A673 (cell line): ENCODE data around the gene ADGRB2. TPM values are rescaled to one million over a fixed set of nuclear protein-coding genes. Genes with fewer than 3 reads are reported as not detected.

Experiments
- BruUV-seq: library from RNA; stranded (reverse); fragments of 400-500 nt; replicated peaks from 2 replicates; lab custom pipeline; 2021; lab: Mats Ljungman, UMichigan
- CTCF ChIA-PET: fragments of 300-600 bp; sonication (Branson Sonifier 250); formaldehyde crosslinking; loops from one replicate; lab custom pipeline; 2022; ENCODE audit warnings: antibody characterized with exemption; lab: Charles Lee
- POLR2A ChIA-PET: fragments of 300-600 bp; sonication (Branson Sonifier 250); formaldehyde crosslinking; loops from one replicate; lab custom pipeline; 2022; ENCODE audit warnings: antibody characterized with exemption; ENCODE audit not compliant: low non-redundant PET; lab: Charles Lee
- DNase-seq: peaks from one replicate; pipeline ENCODE4 v3.0.0-alpha.2; 2015; ENCODE audit warnings: low spot score
- H3K27ac ChIP-seq: fragments of 200-600 bp; sonication (generic); 2 replicates; pipeline ENCODE4 v1.5.1; 2016; ENCODE audit warnings: mixed run types, low read depth, mild to moderate bottlenecking, mixed read lengths, antibody characterized with exemption, low read length; ENCODE audit not compliant: poor library complexity, severe bottlenecking
- H3K27me3 ChIP-seq: fragments of 200-600 bp; sonication (generic); replicated peaks from 2 replicates; pipeline ENCODE4 v1.6.1; 2017; ENCODE audit warnings: mixed run types, low read depth, mild to moderate bottlenecking, mixed read lengths, antibody characterized with exemption, low read length; ENCODE audit not compliant: insufficient read depth, poor library complexity
- H3K36me3 ChIP-seq: fragments of 200-600 bp; sonication (generic); 2 replicates; pipeline ENCODE4 v1.6.1; 2016; ENCODE audit warnings: mixed run types, mild to moderate bottlenecking, mixed read lengths, antibody characterized with exemption, low read length; ENCODE audit not compliant: insufficient read depth, poor library complexity, severe bottlenecking
- H3K4me1 ChIP-seq: fragments of 200-600 bp; sonication (generic); 2 replicates; pipeline ENCODE4 v1.6.1; 2017; ENCODE audit warnings: mixed run types, mild to moderate bottlenecking, mixed read lengths, antibody characterized with exemption, low read length; ENCODE audit not compliant: insufficient read depth, poor library complexity, severe bottlenecking
- H3K4me3 ChIP-seq: fragments of 200-600 bp; sonication (generic); 2 replicates; pipeline ENCODE4 v1.5.1; 2016; ENCODE audit warnings: low read depth, mixed run types, mild to moderate bottlenecking, mixed read lengths, low read length; ENCODE audit not compliant: poor library complexity, severe bottlenecking
- H3K9me3 ChIP-seq: fragments of 200-600 bp; sonication (generic); 2 replicates; pipeline ENCODE4 v1.6.1; 2016; ENCODE audit warnings: mixed run types, low read depth, mild to moderate bottlenecking, mixed read lengths, antibody characterized with exemption, low read length; ENCODE audit not compliant: poor library complexity, severe bottlenecking
- EZH2 ChIP-seq: fragments of 200-600 bp; sonication (generic); IDR thresholded peaks from 2 replicates; pipeline ENCODE4 v1.6.1; 2017; ENCODE audit warnings: borderline replicate concordance, low read depth, mild to moderate bottlenecking, mixed read lengths, antibody characterized with exemption, low read length; ENCODE audit not compliant: poor library complexity, severe bottlenecking
- intact Hi-C: fragments of 100-400 bp; cut with micrococcal nuclease; formaldehyde crosslinking; loops from one replicate; pipeline ENCODE4 v1.10.0; 2022; ENCODE audit not compliant: unreplicated experiment
- total RNA-seq: library from RNA; stranded (reverse); gene quantifications from 2 replicates; pipeline ENCODE4 v1.2.3, GENCODE V29; 2021
- TF ChIP-seq, protein P1 (sequence below): fragments of 300-800, 200-600 bp; sonication (generic); conservative IDR thresholded peaks from 2 replicates; pipeline ENCODE4 v1.5.1; 2017; ENCODE audit warnings: low read depth, mild to moderate bottlenecking, antibody characterized with exemption, low read length, moderate library complexity, mixed read lengths

The ADGRB2 gene
- total RNA-seq, 1 experiment from 2014 or later, result 5.9 TPM

- peaks cover 30% of the 10 kb centered on the region for H3K4me1 ChIP-seq
- no TSS peak for BruUV-seq
- POLR2A ChIA-PET, result no interaction called here
These were observed 7.6 kb downstream of the ADGRB2 start for GRCh38 chr1:31756578-31756977.

GRCh38 chr1:31755850-31756492 is 8.2 kb downstream of the ADGRB2 start:
- H3K27ac ChIP-seq, result no peak overlapping the region
- H3K9me3 ChIP-seq, result no peaks in the 10 kb centered on the region
- H3K27me3 ChIP-seq, result no peaks in the 10 kb centered on the region
- BruUV-seq, result no TSS peak
- TF ChIP-seq, protein P1, sequence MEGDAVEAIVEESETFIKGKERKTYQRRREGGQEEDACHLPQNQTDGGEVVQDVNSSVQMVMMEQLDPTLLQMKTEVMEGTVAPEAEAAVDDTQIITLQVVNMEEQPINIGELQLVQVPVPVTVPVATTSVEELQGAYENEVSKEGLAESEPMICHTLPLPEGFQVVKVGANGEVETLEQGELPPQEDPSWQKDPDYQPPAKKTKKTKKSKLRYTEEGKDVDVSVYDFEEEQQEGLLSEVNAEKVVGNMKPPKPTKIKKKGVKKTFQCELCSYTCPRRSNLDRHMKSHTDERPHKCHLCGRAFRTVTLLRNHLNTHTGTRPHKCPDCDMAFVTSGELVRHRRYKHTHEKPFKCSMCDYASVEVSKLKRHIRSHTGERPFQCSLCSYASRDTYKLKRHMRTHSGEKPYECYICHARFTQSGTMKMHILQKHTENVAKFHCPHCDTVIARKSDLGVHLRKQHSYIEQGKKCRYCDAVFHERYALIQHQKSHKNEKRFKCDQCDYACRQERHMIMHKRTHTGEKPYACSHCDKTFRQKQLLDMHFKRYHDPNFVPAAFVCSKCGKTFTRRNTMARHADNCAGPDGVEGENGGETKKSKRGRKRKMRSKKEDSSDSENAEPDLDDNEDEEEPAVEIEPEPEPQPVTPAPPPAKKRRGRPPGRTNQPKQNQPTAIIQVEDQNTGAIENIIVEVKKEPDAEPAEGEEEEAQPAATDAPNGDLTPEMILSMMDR, result no peak
- no peak for TF ChIP-seq EZH2
- H3K36me3 ChIP-seq, result no peaks in the 10 kb centered on the region
- DNase-seq, result no peak
- CTCF ChIA-PET, result no interaction called here
- intact Hi-C loops, result no loop called here
- POLR2A ChIA-PET, result no interaction called here
- peaks cover 24% of the 10 kb centered on the region for H3K4me1 ChIP-seq
- no peak overlapping the region for H3K4me3 ChIP-seq

More at GRCh38 chr1:31756578-31756977, 7.6 kb downstream of the ADGRB2 start:
- no peaks in the 10 kb centered on the region for H3K27me3 ChIP-seq
- no peaks in the 10 kb centered on the region for H3K9me3 ChIP-seq
- no peak overlapping the region for H3K4me3 ChIP-seq
- no peaks in the 10 kb centered on the region for H3K36me3 ChIP-seq
- CTCF ChIA-PET, result no interaction called here
- intact Hi-C loops, result no loop called here
- TF ChIP-seq, protein P1, result no peak
- TF ChIP-seq EZH2, result no peak
- no peak overlapping the region for H3K27ac ChIP-seq
- DNase-seq, result no peak

DNA sequence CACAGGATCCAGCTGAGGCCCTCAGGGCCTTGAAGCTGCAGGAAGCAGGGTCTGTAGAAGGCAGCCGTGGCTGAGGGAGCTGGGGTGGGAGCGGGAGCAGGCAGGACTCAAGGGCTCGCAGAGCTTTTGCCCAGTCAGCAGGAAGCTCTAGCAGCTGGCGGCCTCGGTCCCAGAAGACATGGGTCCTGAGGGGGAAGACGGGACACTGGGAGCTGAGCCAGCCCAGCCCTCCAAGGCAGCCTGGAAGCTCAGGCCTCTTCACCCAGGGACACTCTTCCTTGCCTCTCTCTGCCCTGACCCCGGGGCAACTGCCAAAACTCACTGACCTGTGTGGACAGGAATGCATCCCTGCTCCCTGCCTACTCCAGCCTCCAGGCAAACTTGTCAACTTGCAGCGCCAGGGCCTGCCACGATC is 8.9 kb downstream of the ADGRB2 start:
- TF ChIP-seq, protein P1, result no peak
- no peak for TF ChIP-seq EZH2
- no peak overlapping the region for H3K27ac ChIP-seq
- no peak for DNase-seq
- no TSS peak for BruUV-seq
- POLR2A ChIA-PET, result no interaction called here
- no peaks in the 10 kb centered on the region for H3K27me3 ChIP-seq
- CTCF ChIA-PET, result no interaction called here
- H3K36me3 ChIP-seq, result no peaks in the 10 kb centered on the region
- no peaks in the 10 kb centered on the region for H3K9me3 ChIP-seq
- intact Hi-C loops, result no loop called here
- H3K4me1 ChIP-seq, result peaks cover 17% of the 10 kb centered on the region
- H3K4me3 ChIP-seq, result no peak overlapping the region
